Activated CD4-positive, CD25-positive, alpha-beta regulatory T cell treated with anti-CD3 and anti-CD28 coated beads, Interleukin-2, amount 50 U/mL, for 16 hours (primary cell): ENCODE data around the gene KRT85.
"Not testable (repeated sequence)": the region's sequence is repeated elsewhere in the genome, so short reads cannot be mapped to it uniquely, and the experiment has no call there.

Experiments used
- DNase-seq: peaks from one replicate; pipeline ENCODE4 v3.0.0-alpha.2; 2020; ENCODE audit warnings: low read depth, low spot score

Gene KRT85

DNA sequence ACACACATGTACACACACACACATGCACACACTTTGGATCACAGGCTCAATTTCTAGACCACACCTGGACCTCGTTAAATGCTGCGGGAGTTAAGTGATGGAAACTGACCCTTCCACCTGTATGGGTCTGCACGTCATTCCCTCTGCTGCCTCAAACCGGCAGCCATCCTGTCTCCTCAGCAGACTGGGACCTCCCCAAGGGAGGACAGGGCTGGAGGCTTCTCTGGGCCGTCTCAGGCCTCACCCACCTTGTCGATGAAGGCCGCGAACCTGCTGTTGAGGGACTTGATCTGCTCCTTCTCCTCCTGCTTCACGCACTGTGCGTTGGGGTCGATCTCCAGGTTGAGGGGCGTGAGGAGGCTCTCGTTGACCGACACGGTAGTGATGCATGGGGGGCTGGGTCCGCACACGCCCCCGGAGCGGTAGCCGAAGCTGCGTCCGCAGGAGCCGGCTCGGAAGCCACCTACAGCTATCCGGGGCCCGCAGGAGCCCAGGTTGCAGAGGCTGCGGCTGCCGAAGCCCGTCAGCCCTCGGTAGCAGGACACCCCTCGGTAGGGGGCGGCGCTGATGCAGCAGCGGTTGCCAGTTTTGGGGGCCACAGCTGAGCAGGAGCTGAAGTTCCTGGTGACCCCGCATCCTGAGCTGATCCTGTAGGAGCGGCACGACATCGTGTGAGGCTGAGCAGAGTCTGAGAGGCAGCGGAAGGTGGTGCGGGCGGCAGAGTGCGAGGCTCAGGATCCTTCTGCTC is at the start of gene KRT85:
Gene KRT85 (minus strand): TSS at position 744 of the 748 bp plus-strand sequence. CDS start 76 bp downstream, at position 668.
- no peak for DNase-seq

DNA sequence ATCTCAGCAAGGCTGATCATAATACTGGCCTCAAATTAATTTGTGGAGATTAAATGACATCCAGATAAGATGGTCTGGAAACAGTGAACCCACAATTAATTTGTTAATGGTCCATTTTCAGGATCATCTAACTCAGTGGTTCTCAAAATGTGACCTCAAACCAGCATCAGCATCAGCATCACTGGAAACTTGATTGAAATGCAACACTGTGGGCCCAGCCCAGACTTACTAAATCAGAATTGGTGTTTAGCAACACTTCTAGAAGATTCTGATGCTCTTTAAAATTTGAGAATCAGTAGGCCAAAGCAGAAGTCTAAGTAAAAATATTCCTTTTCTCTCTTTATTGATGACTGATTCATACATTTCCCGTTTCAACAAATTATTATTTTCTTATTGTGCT is 49.5 kb upstream of the KRT85 start:
- DNase-seq = no peak

DNA sequence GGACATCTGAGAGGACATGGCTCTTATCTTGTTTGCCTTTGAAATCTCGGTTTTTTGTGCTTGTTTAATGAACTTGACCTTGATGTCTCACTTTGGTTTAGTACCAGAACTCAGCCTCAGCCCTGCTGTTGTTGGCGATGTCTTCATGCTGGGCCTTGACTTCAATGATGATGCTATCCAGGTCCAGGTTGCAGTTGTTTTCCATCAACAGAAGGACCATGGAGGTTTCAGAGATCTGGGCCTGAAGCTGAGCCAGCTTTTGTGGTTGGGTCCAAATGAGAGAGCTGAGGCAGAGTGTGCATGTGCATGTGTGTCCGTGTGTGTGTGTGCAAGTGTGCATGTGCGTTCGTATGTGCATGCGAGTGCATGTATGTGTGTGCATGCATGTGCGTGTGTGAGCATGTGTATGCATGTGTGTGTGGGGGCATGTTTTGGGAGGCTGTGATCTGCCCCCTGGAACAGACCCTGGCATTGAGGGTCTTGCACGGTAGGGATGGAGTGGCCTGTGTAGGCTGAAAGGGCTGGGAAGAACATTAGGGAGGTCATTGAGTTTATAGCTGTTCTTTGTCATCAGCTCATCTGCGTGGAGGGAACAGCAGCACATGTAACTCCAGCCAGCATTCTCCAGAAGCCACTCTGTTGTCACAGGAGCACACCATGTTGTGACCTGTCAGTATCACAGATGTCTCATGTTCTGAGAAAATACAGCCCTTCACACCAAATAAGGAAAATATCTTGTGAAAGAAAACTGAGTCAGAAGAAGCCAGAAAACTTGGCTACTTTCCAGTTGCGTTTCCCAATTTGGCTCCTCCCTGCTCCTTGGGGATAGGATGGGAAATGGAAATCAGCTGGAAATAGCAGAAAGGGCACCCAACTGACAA is 48.8 kb upstream of the KRT85 start:
- DNase-seq = no peak

DNA sequence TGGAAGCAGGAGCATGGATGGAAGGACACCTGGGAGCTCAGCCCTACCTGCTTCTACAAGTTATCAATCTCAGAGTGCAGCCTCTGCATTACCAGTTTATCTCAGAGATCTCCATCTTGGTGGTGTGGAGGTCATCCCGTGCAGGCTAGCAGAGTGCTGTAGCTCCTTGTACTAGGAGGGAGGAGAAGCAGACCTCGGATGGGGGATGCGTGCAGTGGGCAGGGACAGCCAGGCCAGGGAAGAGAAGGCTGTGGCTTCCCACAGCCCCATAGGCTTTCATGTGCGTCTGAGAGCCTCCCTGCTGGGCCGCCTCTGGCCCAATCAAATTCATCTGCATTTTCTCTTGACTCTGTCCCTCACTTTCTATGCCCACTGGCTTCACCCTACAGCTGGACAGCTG is 47.7 kb upstream of the KRT85 start:
- no peak for DNase-seq

DNA sequence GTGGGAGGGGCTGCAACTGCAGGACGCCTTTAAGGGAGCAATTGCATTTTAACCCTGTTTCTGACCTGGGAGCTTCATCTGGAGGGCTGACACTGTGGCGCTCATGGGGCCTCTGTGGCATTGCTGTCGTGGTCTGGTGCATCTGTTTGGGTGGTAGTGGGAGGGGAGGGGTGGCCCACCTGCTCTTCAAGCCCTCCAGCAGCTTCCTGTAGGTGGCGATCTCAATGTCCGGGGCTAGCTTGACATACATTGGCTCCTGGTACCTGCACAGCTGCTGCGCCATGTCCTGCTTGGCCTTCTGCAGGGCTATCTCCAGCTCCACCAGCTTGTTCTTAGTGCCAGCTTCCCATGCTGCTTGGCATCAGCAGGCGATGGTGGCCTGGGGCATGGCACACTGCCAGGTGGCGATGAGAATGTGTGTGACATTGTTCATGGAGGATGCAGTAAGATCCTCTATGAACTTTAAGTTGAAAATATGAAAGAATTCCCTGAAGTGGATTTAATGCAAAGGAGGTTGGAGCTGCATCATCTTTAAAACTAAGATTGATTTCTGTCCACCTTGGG is 46.6 kb upstream of the KRT85 start:
- DNase-seq = no peak

DNA sequence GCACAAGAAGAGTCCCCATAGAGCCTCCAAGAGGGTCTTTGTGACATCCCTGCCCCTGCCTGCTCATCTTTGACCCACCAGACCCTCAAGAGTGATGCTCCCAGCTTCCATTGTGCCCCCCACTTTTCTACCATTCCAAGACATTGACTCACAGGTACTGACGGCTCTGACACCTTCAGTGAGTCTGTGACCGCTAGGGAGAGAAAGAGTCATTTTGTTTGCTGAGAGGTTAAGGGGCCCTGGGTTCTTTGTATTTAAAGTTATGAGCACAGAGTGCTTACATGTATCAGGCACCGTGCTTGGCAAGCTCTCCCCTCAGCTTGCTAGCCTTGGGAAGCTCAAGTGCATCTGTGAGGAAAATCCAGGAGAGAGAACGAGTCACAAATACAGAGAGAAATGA is 45.9 kb upstream of the KRT85 start:
- DNase-seq = no peak

DNA sequence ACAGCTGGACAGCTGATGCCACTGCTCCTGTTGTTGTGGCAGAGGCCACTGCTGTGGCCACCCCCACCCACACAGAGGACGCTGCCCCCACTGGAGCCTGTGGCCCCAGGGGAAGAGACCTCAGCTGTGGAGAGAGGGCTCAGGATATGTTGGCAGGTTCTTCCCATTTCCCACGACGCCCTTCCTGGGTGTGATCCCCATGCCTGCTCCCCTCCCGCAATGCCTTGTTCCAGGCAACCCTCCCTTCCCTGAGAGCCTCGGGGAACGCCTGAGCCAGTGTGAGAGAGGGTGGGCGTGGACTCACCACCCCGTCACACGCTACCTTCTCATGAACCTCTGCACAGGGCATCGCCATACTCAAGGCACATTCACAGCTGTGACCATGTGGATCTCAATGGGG is 44.5 kb upstream of the KRT85 start:
- DNase-seq = no peak

DNA sequence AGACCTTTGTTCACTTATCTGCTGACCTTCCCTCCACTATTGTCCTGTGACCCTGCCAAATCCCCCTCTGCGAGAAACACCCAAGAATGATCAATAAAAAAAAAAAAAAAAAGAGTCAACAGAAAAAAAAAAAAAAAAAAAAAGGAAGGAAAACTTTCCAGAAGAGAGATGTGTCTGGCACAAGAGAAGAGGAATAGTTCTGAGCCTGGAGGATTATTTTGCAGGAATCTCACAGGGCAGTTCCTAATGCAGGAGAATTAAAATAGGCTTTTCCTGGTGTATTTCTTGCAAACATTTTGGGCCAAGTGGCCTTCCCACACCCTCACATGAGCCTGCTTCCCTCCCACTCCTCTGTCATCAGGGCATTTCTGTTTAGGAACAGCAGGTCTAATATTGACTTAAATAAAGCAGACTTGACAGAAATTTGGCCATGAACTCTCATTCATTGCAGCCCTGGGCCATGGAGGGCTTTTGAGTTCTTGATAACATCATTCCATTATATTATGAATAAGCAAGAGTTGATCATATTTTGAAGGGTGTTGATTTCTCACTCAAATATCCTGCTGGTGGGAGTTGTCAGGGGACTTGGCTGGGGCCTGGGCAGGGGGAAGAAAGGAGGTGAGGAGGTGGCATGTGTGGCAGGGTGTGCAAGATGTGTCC is 43.4 kb upstream of the KRT85 start:
- not testable (repeated sequence) for DNase-seq

DNA sequence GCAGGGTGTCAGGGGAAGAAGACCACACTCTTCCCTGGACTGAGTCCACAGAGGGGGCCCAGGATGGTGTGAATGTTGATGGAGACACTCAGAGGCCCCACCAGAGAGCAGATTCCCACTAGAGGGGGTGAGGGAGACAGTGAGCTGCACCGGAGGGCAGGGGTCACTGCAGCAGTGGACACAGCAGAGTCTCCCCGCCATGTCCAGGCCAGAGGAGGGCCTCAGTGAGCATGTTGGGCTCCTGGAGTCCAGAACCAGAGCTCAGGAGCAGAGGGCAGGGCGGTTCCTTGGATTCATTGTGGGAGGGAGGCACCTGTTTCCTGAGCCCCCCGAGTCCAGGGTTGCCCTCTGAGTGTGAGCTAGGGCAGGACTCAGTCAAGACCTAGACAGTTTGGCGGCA is 40.6 kb upstream of the KRT85 start:
- DNase-seq = no peak

DNA sequence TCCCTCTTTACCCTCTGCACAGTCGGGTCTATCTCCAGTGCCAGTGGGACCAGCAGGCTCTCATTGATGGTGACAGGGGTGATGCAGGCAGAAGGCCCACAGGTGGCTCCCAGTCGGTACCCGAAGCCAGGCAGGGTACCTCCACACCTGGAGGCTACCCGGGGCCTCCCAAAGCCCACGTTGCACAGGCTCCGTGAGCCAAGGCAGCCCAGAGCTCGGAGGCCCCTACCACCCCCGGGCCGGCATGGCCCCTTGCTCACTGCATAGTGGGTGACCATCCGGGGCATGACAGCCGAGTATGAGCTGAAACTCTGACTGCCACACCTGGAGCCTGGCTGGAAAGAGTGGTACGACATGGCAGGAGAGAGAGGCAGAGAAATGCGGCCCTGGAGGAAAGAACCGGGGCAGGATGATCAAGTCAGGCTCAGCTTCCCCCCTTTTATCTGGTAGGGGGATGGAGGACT is 38.7 kb upstream of the KRT85 start, which contains the start of gene KRT82:
Gene KRT82 (minus strand): TSS at position 414 of the 464 bp plus-strand sequence. CDS start 58 bp downstream, at position 356.
- DNase-seq = no peak

DNA sequence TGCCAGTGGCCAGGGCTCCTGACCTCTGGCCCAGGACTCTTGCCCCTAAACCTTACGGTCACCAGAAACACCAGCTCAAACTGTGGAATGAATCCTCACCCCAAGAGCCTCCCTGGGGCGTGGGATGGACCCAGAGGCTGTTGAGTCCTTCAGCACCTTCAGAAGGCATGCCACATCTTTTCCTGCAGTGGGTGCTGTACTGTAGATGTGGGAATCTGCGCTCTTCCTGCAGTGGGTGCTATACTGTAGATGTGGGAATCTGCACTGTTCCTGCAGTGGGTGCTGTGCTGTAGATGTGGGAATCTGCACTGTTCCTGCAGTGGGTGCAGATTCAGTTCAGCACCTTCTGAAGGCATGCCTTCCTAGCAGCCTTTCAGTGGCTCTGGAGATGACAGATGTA is 37.7 kb upstream of the KRT85 start:
- no peak for DNase-seq

DNA sequence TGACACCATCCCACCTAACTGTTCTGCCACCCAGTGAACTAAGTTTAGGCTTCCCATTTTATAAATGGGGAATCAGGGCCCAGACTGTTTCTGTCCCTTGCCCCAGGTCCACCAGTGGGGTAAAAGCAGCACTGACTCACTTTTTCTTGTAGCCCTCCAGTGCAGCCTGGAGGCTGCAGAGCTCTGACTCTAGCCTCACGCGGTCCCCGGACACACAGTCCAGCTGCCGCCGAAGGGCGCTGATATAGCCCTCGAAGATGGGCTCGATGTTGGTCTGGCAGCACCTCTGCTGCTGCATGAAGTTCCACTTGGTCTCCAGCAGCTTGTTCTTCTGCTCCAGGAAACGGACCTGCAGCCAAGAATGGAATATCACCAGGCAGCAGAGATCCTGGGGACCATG is 36.3 kb upstream of the KRT85 start:
- no peak for DNase-seq

DNA sequence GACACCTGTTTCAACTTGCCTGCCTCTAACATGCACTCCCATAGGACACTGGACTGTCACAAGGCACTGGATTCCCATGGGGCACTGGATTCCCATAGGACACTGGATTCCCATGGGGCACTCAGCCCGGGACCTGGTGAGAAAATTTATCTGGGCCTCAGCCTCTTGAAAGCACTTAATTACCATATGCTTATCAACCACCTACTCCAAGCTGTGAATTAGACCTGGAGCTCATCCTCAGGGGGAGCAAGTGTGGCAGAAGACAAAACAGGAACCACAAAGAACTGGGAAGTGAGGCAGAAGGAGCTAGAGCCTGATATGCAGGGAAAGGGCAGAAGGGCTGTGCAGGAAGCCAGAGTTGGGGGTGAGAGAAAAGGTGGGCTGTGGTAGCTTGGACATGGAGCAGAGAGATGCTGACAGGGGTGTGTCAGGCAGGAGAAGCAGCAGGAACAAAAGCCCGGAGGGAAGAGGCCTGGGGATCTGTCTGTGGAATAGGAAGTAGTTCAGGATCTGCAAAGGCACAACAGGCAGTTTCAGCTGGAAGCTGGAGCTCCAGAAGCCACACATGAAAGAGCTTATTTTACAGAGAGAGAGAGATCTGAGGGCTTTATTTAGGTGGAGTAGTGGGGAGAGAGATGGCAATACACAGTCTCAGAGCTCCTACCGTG is 35.7 kb upstream of the KRT85 start:
- no peak for DNase-seq

DNA sequence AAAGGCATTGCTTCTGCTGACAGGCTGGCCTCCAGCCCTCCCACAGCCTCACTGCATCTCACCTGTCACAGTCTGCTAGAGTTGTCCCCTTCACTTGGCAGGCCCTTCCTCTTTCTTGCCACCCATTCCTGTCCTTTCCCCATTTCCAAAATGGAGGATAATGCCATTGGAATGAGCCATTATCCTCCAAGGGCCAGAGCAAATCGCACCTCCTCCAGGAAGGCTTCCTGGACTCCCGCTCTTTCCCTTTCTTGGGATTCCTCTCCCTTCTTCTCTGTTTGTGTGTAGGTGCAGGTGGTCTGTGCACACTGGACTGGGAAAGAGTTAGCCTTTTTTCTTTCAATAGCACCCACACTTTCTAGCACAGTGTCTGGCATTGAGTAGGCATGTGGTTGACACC is 35.1 kb upstream of the KRT85 start:
- DNase-seq = no peak

DNA sequence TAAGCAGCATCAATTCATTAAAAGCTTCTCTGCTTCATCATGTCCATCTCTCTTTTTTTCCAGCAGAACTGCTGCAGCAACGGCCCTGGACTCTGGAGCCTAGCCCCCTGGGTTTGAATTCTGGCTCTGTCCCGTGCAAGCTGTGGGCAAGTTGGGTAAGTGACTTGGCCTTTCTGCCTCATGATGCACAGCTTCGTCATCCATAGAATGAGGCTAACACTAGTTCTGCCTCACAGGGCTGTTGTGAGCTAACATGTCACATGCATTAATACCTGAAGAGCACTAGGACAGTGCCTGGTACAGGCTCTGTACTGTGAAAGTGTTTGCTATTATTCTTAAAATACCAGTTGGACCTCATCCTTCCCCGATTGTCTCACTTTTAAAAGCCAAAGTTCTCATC is 34.6 kb upstream of the KRT85 start:
- DNase-seq = no peak

DNA sequence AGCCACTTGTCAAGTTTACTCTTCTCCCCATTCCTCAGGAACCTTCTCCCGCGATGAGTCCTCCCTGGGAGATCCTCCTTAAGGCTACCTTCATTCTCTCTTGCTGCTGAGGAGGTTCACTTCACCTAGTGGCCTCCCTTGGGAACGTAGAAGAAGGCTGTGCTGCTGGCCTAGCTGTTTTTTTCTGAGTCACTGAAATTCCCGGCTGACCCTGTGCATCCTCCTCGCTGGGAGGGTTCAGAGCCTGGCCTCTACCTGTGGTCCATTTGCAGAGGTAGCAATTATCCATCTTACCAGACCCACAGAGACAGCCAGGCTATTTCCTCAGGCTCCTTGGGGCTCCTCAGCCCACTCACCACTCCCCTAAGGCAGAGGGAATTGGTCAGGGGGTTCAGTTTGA is 34.2 kb upstream of the KRT85 start:
- no peak for DNase-seq

DNA sequence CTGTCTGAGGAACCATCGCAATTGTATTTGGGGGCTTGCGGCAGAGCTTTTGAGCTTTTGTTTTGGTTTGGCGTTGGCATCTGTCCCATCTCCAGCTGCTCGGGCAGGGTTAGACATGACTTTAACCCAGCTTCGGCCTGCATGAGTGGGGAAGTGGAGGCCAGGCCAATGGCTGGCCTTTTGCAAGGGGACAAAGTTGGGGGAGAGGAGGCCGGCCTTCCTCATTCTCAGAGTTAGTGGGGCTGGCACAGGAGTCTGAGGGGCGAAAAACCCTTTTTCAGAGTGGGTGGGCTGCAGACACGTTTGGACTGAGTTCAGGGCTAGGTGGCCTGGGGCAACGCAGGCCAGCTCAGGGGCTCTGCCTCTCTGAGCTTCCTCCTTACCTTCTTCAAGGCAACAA is 33.6 kb upstream of the KRT85 start:
- DNase-seq = no peak

DNA sequence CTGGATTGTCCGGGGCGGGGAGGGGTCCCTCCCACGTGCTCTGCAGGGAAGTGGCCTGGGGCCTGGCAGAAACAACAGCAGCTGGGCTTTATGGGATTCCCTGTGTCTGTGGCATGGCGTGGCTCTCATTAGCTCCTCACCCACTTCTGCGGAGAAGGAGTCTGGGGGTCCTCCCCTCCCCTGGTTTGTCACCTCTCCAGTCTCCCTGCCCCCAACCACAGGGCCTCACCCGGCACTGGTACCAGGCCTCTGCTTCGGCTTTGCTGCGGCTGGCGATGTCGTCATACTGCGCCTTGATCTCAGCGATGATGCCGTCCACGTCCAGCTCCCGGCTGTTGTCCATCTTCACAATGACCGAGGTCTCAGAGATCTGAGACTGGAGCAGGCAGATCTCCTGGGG is 32.5 kb upstream of the KRT85 start:
- no peak for DNase-seq

DNA sequence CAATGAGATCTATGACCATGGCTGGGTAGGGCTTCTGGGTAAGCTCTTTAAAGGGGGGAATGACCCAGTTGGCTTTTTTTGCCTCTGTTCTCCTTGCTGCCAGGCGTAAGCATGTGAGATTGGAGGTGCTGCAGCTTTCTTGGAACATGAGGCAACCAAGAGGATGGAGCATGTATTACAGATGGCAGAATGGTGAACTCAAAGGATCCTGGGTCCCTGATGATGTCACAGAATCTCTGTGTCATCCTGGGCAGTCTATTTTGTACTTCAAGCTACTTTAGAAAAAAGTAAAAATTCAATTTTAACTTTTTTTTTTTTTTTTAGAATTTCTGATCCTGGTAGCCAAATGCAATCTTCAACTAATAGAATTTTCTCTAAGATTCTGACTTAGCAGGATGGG is 30.9 kb upstream of the KRT85 start:
- no peak for DNase-seq

DNA sequence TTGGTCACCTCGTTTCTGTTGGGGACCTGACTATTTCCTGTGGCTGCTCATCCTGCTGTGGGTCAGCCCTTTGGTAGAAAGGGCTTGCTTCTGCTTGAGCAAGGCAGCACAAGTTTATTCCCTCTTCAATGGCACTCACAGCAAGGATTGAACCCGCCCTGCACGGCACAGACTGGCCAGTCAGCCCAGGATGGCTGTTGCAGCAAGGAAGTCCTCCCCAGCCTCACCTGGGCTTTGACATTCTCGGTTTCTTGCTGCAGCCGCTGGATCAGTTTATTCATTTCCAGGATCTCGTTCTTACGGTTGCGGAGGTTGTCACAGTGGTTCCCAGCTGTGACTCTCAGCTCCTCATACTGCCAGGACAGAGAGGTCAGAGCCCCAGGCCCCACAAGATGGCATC is 29.4 kb upstream of the KRT85 start:
- no peak for DNase-seq

DNA sequence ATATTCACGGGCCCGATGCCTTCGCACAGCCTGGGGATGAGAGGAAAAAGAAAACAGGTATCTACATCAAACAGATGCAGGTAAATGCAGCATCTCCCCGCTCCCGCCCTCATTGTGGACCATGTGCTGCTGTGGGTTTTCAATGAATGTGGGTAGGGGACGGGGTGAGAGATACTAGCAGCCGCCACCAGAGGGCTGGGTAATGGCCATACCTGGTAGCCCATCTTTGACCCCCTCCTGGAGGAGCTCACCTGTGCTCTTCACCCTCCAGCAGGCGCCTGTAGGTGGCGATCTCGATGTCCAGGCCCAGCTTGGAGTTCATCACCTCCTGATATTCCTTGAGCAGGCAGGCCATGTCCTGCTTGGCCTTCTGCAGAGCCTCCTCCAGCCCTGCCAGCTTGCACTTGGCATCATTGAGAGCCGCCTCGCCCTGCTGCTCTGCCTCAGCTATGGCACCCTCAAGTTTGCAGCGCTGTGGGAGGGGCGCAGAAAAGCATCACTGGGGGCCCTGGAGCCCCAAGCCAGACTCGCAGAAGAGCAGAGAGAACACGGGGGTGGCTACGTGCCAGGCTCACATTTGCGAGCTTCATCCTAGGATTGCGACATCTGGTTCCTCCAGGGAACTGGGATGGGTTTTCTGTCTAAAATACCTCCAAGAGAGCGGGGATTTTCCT is 28.6 kb upstream of the KRT85 start:
- DNase-seq = no peak
